Subcutaneous adipose tissue (tissue), 4 donors: Measurements from ENCODE around the gene LAMTOR5. TPM values are rescaled to one million over a fixed set of nuclear protein-coding genes. Genes with fewer than 3 reads are reported as not detected.

Experiments used
- CTCF ChIP-seq: fragments of 450-650 bp; IDR thresholded peaks from one replicate; pipeline ENCODE4 v1.5.1; 2016; ENCODE audit warnings: low read depth, mild to moderate bottlenecking, control low read depth, antibody characterized with exemption, moderate library complexity
- total RNA-seq, 4 donors: library from RNA; depleted of rRNA; stranded (reverse); fragments of >200 nt; gene quantifications; one replicate each; pipeline ENCODE4 v1.1.0, GENCODE V29; 2016

Gene LAMTOR5
- total RNA-seq, 4 donors from 2014 or later = 69.5 to 175 (median 123) TPM

- TF ChIP-seq CTCF = no peak
These were observed 14.2 kb downstream of the LAMTOR5 start for GRCh38 chr1:110393286-110393685.

DNA sequence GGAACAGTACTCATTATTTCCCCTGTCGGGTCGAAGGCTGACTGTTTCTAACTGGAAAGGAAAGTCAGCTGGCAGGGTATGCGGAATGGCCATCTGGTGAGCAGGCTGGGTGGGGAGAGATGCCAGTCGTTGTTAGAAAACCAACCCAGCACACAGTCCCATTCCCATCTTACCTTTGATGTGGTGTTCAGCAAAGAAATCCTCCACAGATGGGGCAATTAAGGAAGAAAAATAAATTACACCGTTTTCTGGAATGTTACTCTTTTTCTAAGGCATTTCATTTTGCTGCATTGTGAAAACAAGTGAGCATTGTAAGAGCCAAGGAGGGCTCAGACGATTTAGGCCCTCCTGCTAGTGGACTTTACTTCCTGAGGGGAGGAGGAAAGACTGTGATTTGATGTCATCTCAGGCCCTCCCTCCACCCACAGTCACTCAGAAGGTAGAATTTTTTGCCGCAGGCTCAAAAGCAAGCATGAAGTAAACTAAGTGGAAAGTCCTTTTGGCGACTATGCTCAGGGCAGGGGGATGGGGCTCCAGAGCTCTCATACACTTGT, 16.7 kb downstream of the LAMTOR5 start, which contains the start of gene SLC16A4:
Gene SLC16A4 (minus strand): TSS at position 335 of the 554 bp plus-strand sequence. CDS start 1,703 bp downstream, outside the sequence.
- no peak for TF ChIP-seq CTCF

DNA sequence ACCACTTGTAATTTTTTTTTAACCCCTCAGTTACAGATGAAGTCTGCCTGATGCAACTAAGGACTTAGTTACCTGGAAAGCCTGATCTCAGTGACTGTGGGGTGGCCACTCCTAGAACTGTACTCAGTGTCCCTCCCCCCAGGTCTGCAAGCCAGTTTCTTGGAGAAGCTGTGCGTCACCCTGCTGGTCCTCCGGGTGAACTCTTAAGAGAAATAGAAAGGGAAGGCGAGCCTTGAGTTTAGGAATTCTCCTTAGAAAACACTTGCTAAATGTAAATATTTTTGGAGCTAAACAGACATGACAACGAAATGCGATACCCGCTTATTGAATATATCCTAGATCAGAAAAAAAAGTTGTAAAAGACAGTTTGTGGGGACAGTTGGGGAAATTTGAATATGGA, 17.4 kb downstream of the LAMTOR5 start:
- TF ChIP-seq CTCF = no peak

DNA sequence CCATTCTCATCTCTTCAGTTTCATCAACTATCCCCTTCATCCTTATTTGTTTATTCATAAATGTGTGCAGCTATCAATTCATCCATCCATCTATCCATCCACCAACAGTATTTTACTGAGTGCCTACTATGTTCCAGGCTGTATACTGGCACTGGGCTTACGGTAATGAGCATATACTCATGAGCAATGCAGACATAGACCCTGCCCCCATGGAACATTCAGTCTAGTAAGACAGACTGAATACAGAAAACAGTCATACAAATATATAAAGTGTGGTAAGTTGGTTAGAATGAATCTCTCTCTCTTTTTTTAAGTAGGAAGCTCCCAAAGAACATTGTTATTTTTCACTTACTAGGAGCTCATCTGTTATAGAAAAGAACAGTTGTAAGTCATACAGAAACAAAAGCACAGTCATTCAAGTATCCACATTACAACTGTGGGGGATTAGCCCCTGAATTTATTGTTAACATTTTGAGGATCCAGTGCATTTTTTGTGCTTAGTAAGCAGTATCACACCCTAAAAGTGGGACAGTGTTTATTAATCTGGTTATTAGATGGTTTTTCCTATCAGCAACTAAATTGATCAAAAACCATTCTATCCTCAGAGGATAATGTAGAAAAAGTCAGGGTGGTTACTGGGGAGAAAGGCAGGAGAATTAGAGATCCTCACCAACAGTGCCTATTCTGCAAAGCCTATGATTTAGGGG, 20.3 kb downstream of the LAMTOR5 start:
- TF ChIP-seq CTCF = no peak

- TF ChIP-seq CTCF = no peak
These were observed 22.1 kb downstream of the LAMTOR5 start for GRCh38 chr1:110385369-110385768.

DNA sequence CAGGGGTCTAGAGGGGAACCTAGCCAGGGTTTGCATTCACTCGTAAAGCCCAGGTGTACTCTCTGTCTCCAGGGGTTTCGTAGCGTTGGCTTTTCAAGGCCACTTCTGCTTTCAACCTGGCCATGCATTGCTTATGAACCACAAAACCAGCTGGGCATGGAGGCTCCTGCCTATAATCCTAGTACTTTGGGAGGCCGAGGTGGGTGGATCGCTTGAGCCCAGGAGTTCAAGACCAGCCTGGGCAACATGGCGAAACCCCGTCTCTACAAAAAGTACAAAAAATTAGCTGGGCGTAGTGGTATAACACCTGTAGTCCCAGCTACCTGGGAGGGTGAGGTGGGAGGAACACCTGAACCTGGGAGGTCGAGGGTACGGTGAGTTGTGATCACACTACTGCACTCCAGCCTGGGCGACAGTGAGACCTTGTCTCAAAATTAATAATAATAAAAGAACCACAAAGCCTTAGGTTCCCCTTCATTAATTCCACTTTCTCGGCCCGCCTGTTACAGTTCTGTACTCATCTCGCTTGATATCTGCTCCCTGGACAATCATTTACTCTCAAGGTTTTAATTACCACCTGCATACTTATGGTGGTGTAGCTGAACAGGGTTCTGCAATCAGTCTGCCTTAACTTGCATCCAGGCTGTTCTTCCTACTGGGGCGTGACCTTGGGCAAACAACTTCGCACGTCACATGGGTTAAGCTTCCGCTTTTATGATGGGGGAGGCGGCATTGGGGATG, 22.7 kb downstream of the LAMTOR5 start:
- no peak for TF ChIP-seq CTCF
